GM18951 (cell line): ENCODE results near the gene FAM219B.

Experiments
- POLR2A ChIP-seq: IDR thresholded peaks from 4 replicates; pipeline ENCODE4 v1.6.1; 2011; ENCODE audit warnings: mild to moderate bottlenecking; ENCODE audit not compliant: insufficient read length, insufficient read depth; ENCODE audit errors: extremely low read depth
- in situ Hi-C: fragments of 300-500 bp; cut with MboI; formaldehyde crosslinking; loops from one replicate; pipeline ENCODE4 v1.12.0; 2022; ENCODE audit warnings: low sequenced_read_pairs, mixed read lengths, inconsistent platforms; ENCODE audit not compliant: unreplicated experiment

FAM219B gene

GRCh38 chr15:74906450-74907162, at the start of gene FAM219B:
FAM219B (minus strand) TSS chr15:74906851; CDS start chr15:74906800, 51 bp downstream.
- TF ChIP-seq POLR2A: peak; percentile 93
- in situ Hi-C loops: no loop called here

- TF ChIP-seq POLR2A: no peak
- in situ Hi-C loops: no loop called here
Observed at GRCh38 chr15:74955796-74956647, 49.4 kb upstream of the FAM219B start.

GRCh38 chr15:74955017-74955416, 48.4 kb upstream of the FAM219B start:
- TF ChIP-seq POLR2A: no peak
- in situ Hi-C loops: no loop called here

- TF ChIP-seq POLR2A: no peak
- in situ Hi-C loops: no loop called here
Observed at GRCh38 chr15:74954515-74954914, 47.9 kb upstream of the FAM219B start.

- in situ Hi-C loops: no loop called here
- TF ChIP-seq POLR2A: no peak
Observed at GRCh38 chr15:74951006-74951405, 44.4 kb upstream of the FAM219B start.

GRCh38 chr15:74950078-74950908, 43.6 kb upstream of the FAM219B start:
- TF ChIP-seq POLR2A: no peak
- in situ Hi-C loops: no loop called here

- in situ Hi-C loops: loop anchor here (25.0 kb wide), 1 partner anchor 300 kb away; no protein-coding TSS in a partner anchor
- peak; percentile 94 for TF ChIP-seq POLR2A
Observed at GRCh38 chr15:74937590-74938371, 31.1 kb upstream of the FAM219B start, which contains the start of gene COX5A. COX5A (minus strand) TSS chr15:74938073; CDS start chr15:74938014, 59 bp downstream.

GRCh38 chr15:74937272-74937589, 30.6 kb upstream of the FAM219B start:
- in situ Hi-C loops: loop anchor here (25.0 kb wide), 1 partner anchor 300 kb away; no protein-coding TSS in a partner anchor
- TF ChIP-seq POLR2A: no peak

GRCh38 chr15:74935193-74935592, 28.5 kb upstream of the FAM219B start:
- in situ Hi-C loops: loop anchor here (25.0 kb wide), 1 partner anchor 298 kb away; no protein-coding TSS in a partner anchor

GRCh38 chr15:74933573-74933972, 26.9 kb upstream of the FAM219B start:
- no peak for TF ChIP-seq POLR2A
- in situ Hi-C loops: loop anchor here (25.0 kb wide), 1 partner anchor 296 kb away; no protein-coding TSS in a partner anchor

- in situ Hi-C loops: loop anchor here (25.0 kb wide), 1 partner anchor 291 kb away; no protein-coding TSS in a partner anchor
- TF ChIP-seq POLR2A: no peak
Observed at GRCh38 chr15:74928771-74929198, 22.1 kb upstream of the FAM219B start.

- in situ Hi-C loops: no loop called here
- TF ChIP-seq POLR2A: no peak
Observed at GRCh38 chr15:74924525-74924924, 17.9 kb upstream of the FAM219B start.

- in situ Hi-C loops: no loop called here
- TF ChIP-seq POLR2A: no peak
Observed at GRCh38 chr15:74920456-74920855, 13.8 kb upstream of the FAM219B start.
